ENCODE measurements around the gene TOR1A.

The TOR1A gene

GRCh38 chr9:129828969-129829368, 5.0 kb upstream of the TOR1A start:
- peaks cover 65% of the 10 kb centered on the region for H3K36me3 Mint-ChIP-seq (ENCODE audit: insufficient read depth)
- ATAC-seq (replicated peaks; ENCODE audit: extremely low read depth, poor library complexity, severe bottlenecking) = no peak
- no peak overlapping the region for H3K4me3 Mint-ChIP-seq
- no peaks in the 10 kb centered on the region for H3K27me3 Mint-ChIP-seq
- no peaks in the 10 kb centered on the region for H3K9me3 Mint-ChIP-seq
- H3K27ac Mint-ChIP-seq (ENCODE audit: low read depth) = no peak overlapping the region
- peaks cover 9% of the 10 kb centered on the region for H3K4me1 Mint-ChIP-seq
- no peak for DNase-seq (ENCODE audit: low spot score in 2 of 2)

GRCh38 chr9:129828051-129828450, 4.1 kb upstream of the TOR1A start:
- Mint-ChIP-seq H3K9me3 (no peaks in the 10 kb centered on the region), H3K36me3 (ENCODE audit: insufficient read depth) (peaks cover 60% of the 10 kb centered on the region), H3K27me3 (no peaks in the 10 kb centered on the region), H3K4me3 (no peak overlapping the region), H3K4me1 (peaks cover 2% of the 10 kb centered on the region), H3K27ac (ENCODE audit: low read depth) (no peak overlapping the region)
- ATAC-seq (replicated peaks; ENCODE audit: extremely low read depth, poor library complexity, severe bottlenecking) = no peak
- DNase-seq (ENCODE audit: low spot score in 2 of 2) = no peak

DNA sequence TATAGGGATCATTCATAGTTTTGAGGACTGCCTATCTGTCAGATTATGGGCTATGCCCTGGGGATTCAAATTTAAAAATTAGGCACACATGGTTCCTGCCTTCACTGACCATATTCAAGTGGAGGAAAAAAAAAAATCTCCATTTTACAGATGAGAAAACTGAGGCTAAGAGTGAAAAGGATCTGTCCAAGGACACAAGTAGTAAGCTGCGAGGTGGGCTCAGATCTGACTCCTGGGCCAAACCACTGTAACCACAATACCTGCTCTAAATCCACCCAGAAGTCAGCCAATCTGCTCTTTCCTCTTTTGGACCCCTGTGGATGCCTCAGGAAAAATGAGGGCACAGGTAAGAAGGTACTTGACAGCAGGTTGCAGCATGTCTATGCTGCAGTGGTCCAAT, 2.8 kb upstream of the TOR1A start:
- Mint-ChIP-seq H3K27ac (ENCODE audit: low read depth) (no peak overlapping the region), H3K4me3 (no peak overlapping the region), H3K36me3 (ENCODE audit: insufficient read depth) (peaks cover 59% of the 10 kb centered on the region), H3K27me3 (no peaks in the 10 kb centered on the region), H3K9me3 (no peaks in the 10 kb centered on the region), H3K4me1 (peaks cover 11% of the 10 kb centered on the region)
- ATAC-seq (replicated peaks; ENCODE audit: extremely low read depth, poor library complexity, severe bottlenecking) = no peak
- no peak for DNase-seq (ENCODE audit: low spot score in 2 of 2)

DNA sequence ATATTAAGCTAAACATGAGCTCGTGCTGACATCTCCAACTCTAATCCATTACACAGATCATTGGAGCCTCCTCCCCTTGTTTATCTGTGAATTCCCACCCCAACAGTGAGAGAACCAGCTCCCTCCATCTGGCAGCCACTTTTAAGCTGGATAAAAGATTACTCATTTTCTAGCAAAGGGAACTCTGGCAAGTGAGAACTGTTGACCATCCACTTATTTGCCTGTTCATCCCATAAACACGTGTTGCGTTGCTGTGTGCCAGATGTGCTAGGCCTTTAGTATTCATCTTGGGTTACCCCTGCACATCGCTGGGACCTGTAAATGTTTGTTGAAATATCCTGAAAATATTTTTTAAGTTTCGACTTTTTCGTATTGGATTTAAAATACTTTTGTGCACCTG, 2.4 kb upstream of the TOR1A start:
- Mint-ChIP-seq H3K4me1 (peaks cover 11% of the 10 kb centered on the region), H3K27me3 (no peaks in the 10 kb centered on the region), H3K27ac (ENCODE audit: low read depth) (no peak overlapping the region), H3K4me3 (no peak overlapping the region), H3K36me3 (ENCODE audit: insufficient read depth) (peaks cover 58% of the 10 kb centered on the region), H3K9me3 (no peaks in the 10 kb centered on the region)
- DNase-seq (ENCODE audit: low spot score in 2 of 2) (no peak), ATAC-seq (replicated peaks; ENCODE audit: extremely low read depth, poor library complexity, severe bottlenecking) (no peak)

- peaks cover 45% of the 10 kb centered on the region for H3K36me3 Mint-ChIP-seq (ENCODE audit: insufficient read depth)
- DNase-seq (ENCODE audit: low spot score in 2 of 2) (no peak), ATAC-seq (replicated peaks; ENCODE audit: extremely low read depth, poor library complexity, severe bottlenecking) (peak; percentile 34)
- peak overlapping the region; percentile 86 for H3K4me3 Mint-ChIP-seq
- peak overlapping the region; percentile 87 for H3K27ac Mint-ChIP-seq (ENCODE audit: low read depth)
- H3K4me1 Mint-ChIP-seq = peaks cover 11% of the 10 kb centered on the region
- H3K27me3 Mint-ChIP-seq = no peaks in the 10 kb centered on the region
- no peaks in the 10 kb centered on the region for H3K9me3 Mint-ChIP-seq
Observed at GRCh38 chr9:129823542-129823934, 398 bp downstream of the TOR1A start.

- peak; percentile 28 for ATAC-seq (replicated peaks; ENCODE audit: extremely low read depth, poor library complexity, severe bottlenecking)
- H3K9me3 Mint-ChIP-seq = no peaks in the 10 kb centered on the region
- H3K4me1 Mint-ChIP-seq = peaks cover 11% of the 10 kb centered on the region
- peaks cover 41% of the 10 kb centered on the region for H3K36me3 Mint-ChIP-seq (ENCODE audit: insufficient read depth)
- DNase-seq (ENCODE audit: low spot score in 2 of 2) = no peak
- H3K27ac Mint-ChIP-seq (ENCODE audit: low read depth) = peak overlapping the region; percentile 87
- H3K4me3 Mint-ChIP-seq = peak overlapping the region; percentile 86
- H3K27me3 Mint-ChIP-seq = no peaks in the 10 kb centered on the region
Observed at GRCh38 chr9:129822898-129823541, 916 bp downstream of the TOR1A start.

DNA sequence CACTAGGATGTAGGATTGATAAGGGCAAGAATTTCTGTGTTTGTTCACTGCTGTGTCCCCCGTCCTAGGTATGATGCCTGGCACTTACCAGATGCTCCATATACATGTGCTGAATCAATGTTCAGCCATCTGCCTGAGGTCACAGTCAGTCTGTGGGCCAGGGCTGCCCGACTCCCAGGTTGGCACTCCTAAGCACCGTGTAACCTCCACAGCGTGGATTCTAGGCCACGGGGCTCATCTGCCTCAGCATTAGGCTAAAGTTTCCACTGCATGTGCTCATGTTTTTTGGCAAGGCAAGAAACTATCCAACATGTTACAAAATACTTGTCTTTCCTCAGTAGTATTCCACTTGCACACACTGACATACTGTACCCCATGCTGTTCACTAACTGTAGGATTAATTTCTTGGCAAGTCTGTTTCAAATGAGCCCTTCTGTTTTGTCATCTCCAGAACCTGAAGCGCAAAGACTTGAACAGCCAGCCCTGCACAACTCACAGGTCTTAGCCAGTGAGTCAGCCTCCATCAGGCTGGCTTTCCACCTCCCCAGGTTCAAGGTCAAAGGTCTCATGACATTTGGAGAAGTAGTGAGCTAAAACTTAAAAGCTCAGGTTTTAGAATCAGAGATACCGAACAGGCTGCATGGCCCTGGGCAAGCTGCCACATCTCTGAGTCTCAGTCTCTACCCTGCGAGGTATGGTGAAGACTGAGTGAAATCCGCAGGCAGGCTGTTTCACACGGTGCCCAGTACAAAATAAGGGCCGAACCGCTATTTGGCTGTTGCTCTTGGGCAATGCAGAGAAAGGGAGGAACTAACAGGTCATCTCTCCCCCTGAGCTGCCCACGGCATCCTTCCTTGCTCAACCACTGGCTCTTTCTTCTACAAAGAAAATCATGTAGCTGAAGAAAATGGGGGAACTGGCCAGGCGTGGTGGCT, 7.2 kb downstream of the TOR1A start:
- no peaks in the 10 kb centered on the region for H3K27me3 Mint-ChIP-seq
- no peak overlapping the region for H3K4me3 Mint-ChIP-seq
- H3K27ac Mint-ChIP-seq (ENCODE audit: low read depth) = peak overlapping the region; percentile 69
- no peak for ATAC-seq (replicated peaks; ENCODE audit: extremely low read depth, poor library complexity, severe bottlenecking)
- no peaks in the 10 kb centered on the region for H3K9me3 Mint-ChIP-seq
- peaks cover 50% of the 10 kb centered on the region for H3K36me3 Mint-ChIP-seq (ENCODE audit: insufficient read depth)
- H3K4me1 Mint-ChIP-seq = peaks cover 24% of the 10 kb centered on the region
- no peak for DNase-seq (ENCODE audit: low spot score in 2 of 2)

DNA sequence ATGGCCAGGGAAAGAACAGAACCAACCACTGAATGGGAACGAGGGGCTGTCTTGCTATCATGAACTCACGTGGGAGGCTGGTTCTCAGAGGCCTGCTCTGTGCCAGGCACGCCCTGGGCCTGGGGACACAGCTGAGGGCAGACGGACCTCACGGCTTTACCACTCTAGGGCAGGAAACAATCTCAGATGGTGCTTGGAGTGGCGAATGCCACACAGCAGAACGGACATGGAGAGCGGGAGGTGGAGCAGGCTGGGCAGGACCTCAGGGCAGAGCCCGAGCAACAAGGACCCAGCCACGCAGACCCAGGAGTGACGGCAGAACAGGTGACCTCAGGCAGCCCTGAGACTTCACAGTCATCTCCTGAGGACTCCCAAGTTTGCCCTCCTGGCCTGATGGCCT, 8.7 kb downstream of the TOR1A start:
- Mint-ChIP-seq H3K27me3 (no peaks in the 10 kb centered on the region), H3K4me1 (peaks cover 25% of the 10 kb centered on the region), H3K27ac (ENCODE audit: low read depth) (peak overlapping the region; percentile 62), H3K9me3 (no peaks in the 10 kb centered on the region), H3K36me3 (ENCODE audit: insufficient read depth) (peaks cover 44% of the 10 kb centered on the region), H3K4me3 (no peak overlapping the region)
- DNase-seq (ENCODE audit: low spot score in 2 of 2) (no peak), ATAC-seq (replicated peaks; ENCODE audit: extremely low read depth, poor library complexity, severe bottlenecking) (no peak)

- no peaks in the 10 kb centered on the region for H3K27me3 Mint-ChIP-seq
- no peaks in the 10 kb centered on the region for H3K9me3 Mint-ChIP-seq
- no peak overlapping the region for H3K4me3 Mint-ChIP-seq
- no peak for ATAC-seq (replicated peaks; ENCODE audit: extremely low read depth, poor library complexity, severe bottlenecking)
- no peak for DNase-seq (ENCODE audit: low spot score in 2 of 2)
- peaks cover 25% of the 10 kb centered on the region for H3K4me1 Mint-ChIP-seq
- H3K36me3 Mint-ChIP-seq (ENCODE audit: insufficient read depth) = peaks cover 45% of the 10 kb centered on the region
- H3K27ac Mint-ChIP-seq (ENCODE audit: low read depth) = peak overlapping the region; percentile 62
Observed at GRCh38 chr9:129814432-129815223, 9.3 kb downstream of the TOR1A start.

DNA sequence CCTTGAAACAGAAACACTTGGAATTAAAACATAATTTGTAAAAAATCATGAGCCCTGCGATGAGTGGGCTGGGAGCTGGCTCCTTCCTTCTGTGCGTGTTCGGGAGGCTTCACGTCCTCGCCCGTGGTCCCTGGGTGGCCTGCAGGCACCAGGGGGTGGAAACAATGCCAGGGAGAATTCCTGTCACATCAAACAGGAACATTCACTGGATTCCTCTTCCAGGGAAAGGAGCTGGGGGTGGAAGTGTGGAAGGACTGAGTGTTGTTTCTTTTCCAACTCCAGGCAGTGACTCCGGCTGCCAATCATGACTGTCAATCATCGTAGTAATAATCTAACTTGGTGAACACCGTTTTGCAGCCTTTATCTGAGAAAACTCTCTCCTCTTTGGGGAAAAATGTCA, 10.3 kb downstream of the TOR1A start:
- no peak for DNase-seq (ENCODE audit: low spot score in 2 of 2)
- no peak overlapping the region for H3K4me3 Mint-ChIP-seq
- no peaks in the 10 kb centered on the region for H3K27me3 Mint-ChIP-seq
- H3K36me3 Mint-ChIP-seq (ENCODE audit: insufficient read depth) = peaks cover 47% of the 10 kb centered on the region
- ATAC-seq (replicated peaks; ENCODE audit: extremely low read depth, poor library complexity, severe bottlenecking) = no peak
- no peak overlapping the region for H3K27ac Mint-ChIP-seq (ENCODE audit: low read depth)
- H3K9me3 Mint-ChIP-seq = no peaks in the 10 kb centered on the region
- H3K4me1 Mint-ChIP-seq = peaks cover 25% of the 10 kb centered on the region

- no peaks in the 10 kb centered on the region for H3K9me3 Mint-ChIP-seq
- ATAC-seq (replicated peaks; ENCODE audit: extremely low read depth, poor library complexity, severe bottlenecking) = no peak
- no peaks in the 10 kb centered on the region for H3K27me3 Mint-ChIP-seq
- no peak overlapping the region for H3K27ac Mint-ChIP-seq (ENCODE audit: low read depth)
- DNase-seq (ENCODE audit: low spot score in 2 of 2) = no peak
- peaks cover 25% of the 10 kb centered on the region for H3K4me1 Mint-ChIP-seq
- peaks cover 48% of the 10 kb centered on the region for H3K36me3 Mint-ChIP-seq (ENCODE audit: insufficient read depth)
- H3K4me3 Mint-ChIP-seq = no peak overlapping the region
Observed at GRCh38 chr9:129812385-129812784, 11.6 kb downstream of the TOR1A start.

- H3K4me1 Mint-ChIP-seq = peaks cover 25% of the 10 kb centered on the region
- no peaks in the 10 kb centered on the region for H3K27me3 Mint-ChIP-seq
- no peaks in the 10 kb centered on the region for H3K9me3 Mint-ChIP-seq
- peaks cover 49% of the 10 kb centered on the region for H3K36me3 Mint-ChIP-seq (ENCODE audit: insufficient read depth)
- ATAC-seq (replicated peaks; ENCODE audit: extremely low read depth, poor library complexity, severe bottlenecking) (no peak), DNase-seq (ENCODE audit: low spot score in 2 of 2) (no peak)
- H3K4me3 Mint-ChIP-seq = no peak overlapping the region
- no peak overlapping the region for H3K27ac Mint-ChIP-seq (ENCODE audit: low read depth)
Observed at GRCh38 chr9:129811967-129812363, 12.0 kb downstream of the TOR1A start.
